ENCODE results near the gene FABP7. TPM values are rescaled to one million over a fixed set of nuclear protein-coding genes. Genes with fewer than 3 reads are reported as not detected.

Gene FABP7
- total RNA-seq, 1 donor from 2014 or later: not detected

Other genes starting within 250 kb of the FABP7 start
- 3.6 and 29.3 TPM in 2 replicates for gene PKIB, start 169.3 kb upstream of the FABP7 start, total RNA-seq
- 8.4 and 9.6 TPM in 2 replicates for gene SMPDL3A, start 9.5 kb downstream of the FABP7 start, total RNA-seq
- under 0.01 TPM in 1 of 2 replicates, not detected in the other for gene CLVS2, start 216.5 kb downstream of the FABP7 start, total RNA-seq